ENCODE results near the gene ACACA. TPM values are rescaled to one million over a fixed set of nuclear protein-coding genes. Genes with fewer than 3 reads are reported as not detected.

ACACA gene
- total RNA-seq, 1 experiment from 2014 or later, result 31.6 TPM

GRCh38 chr17:37300683-37301082, 106.0 kb downstream of the ACACA start:
- Histone ChIP-seq H3K4me3 (ENCODE audit: insufficient read depth, low read depth, low read length) (no peak overlapping the region), H3K27me3 (ENCODE audit: control insufficient read depth, insufficient read depth, low read length) (no peaks in the 10 kb centered on the region), H3K36me3 (replicated peaks; ENCODE audit: control insufficient read depth, insufficient read depth, low read length) (no peaks in the 10 kb centered on the region; the same call in 1 of the 2 replicates)
- no peak for DNase-seq

- no peaks in the 10 kb centered on the region for H3K27me3 ChIP-seq (ENCODE audit: control insufficient read depth, insufficient read depth, low read length)
- no peak overlapping the region for H3K4me3 ChIP-seq (ENCODE audit: insufficient read depth, low read depth, low read length)
- peak; percentile 25 for DNase-seq
- no peaks in the 10 kb centered on the region; the same call in 1 of the 2 replicates for H3K36me3 ChIP-seq (replicated peaks; ENCODE audit: control insufficient read depth, insufficient read depth, low read length)
Observed at GRCh38 chr17:37299257-37299980, 107.2 kb downstream of the ACACA start.

GRCh38 chr17:37295888-37296287, 110.7 kb downstream of the ACACA start:
- Histone ChIP-seq H3K4me3 (ENCODE audit: insufficient read depth, low read depth, low read length) (no peak overlapping the region), H3K27me3 (ENCODE audit: control insufficient read depth, insufficient read depth, low read length) (no peaks in the 10 kb centered on the region), H3K36me3 (replicated peaks; ENCODE audit: control insufficient read depth, insufficient read depth, low read length) (no peaks in the 10 kb centered on the region)
- DNase-seq, result no peak

- no peaks in the 10 kb centered on the region for H3K27me3 ChIP-seq (ENCODE audit: control insufficient read depth, insufficient read depth, low read length)
- no peaks in the 10 kb centered on the region for H3K36me3 ChIP-seq (replicated peaks; ENCODE audit: control insufficient read depth, insufficient read depth, low read length)
- H3K4me3 ChIP-seq (ENCODE audit: insufficient read depth, low read depth, low read length), result no peak overlapping the region
- DNase-seq, result no peak
Observed at GRCh38 chr17:37294888-37295287, 111.7 kb downstream of the ACACA start.

GRCh38 chr17:37293770-37294169, 112.9 kb downstream of the ACACA start:
- H3K27me3 ChIP-seq (ENCODE audit: control insufficient read depth, insufficient read depth, low read length), result no peaks in the 10 kb centered on the region
- no peaks in the 10 kb centered on the region for H3K36me3 ChIP-seq (replicated peaks; ENCODE audit: control insufficient read depth, insufficient read depth, low read length)
- no peak for DNase-seq
- H3K4me3 ChIP-seq (ENCODE audit: insufficient read depth, low read depth, low read length), result no peak overlapping the region

GRCh38 chr17:37292429-37293139, 114.1 kb downstream of the ACACA start:
- no peak for DNase-seq
- H3K27me3 ChIP-seq (ENCODE audit: control insufficient read depth, insufficient read depth, low read length), result no peaks in the 10 kb centered on the region

GRCh38 chr17:37291351-37291750, 115.3 kb downstream of the ACACA start:
- Histone ChIP-seq H3K4me3 (ENCODE audit: insufficient read depth, low read depth, low read length) (no peak overlapping the region), H3K36me3 (replicated peaks; ENCODE audit: control insufficient read depth, insufficient read depth, low read length) (no peaks in the 10 kb centered on the region), H3K27me3 (ENCODE audit: control insufficient read depth, insufficient read depth, low read length) (no peaks in the 10 kb centered on the region)
- DNase-seq, result no peak

More at GRCh38 chr17:37292429-37293139, 114.1 kb downstream of the ACACA start:
- Histone ChIP-seq H3K4me3 (ENCODE audit: insufficient read depth, low read depth, low read length) (no peak overlapping the region), H3K36me3 (replicated peaks; ENCODE audit: control insufficient read depth, insufficient read depth, low read length) (no peaks in the 10 kb centered on the region)

- Histone ChIP-seq H3K27me3 (ENCODE audit: control insufficient read depth, insufficient read depth, low read length) (no peaks in the 10 kb centered on the region), H3K4me3 (ENCODE audit: insufficient read depth, low read depth, low read length) (no peak overlapping the region), H3K36me3 (replicated peaks; ENCODE audit: control insufficient read depth, insufficient read depth, low read length) (peaks cover 1% of the 10 kb centered on the region; the same call in 1 of the 2 replicates)
- no peak for DNase-seq
Observed at GRCh38 chr17:37286430-37286829, 120.2 kb downstream of the ACACA start.

- Histone ChIP-seq H3K4me3 (ENCODE audit: insufficient read depth, low read depth, low read length) (no peak overlapping the region), H3K27me3 (ENCODE audit: control insufficient read depth, insufficient read depth, low read length) (no peaks in the 10 kb centered on the region), H3K36me3 (replicated peaks; ENCODE audit: control insufficient read depth, insufficient read depth, low read length) (peaks cover 1% of the 10 kb centered on the region)
- no peak for DNase-seq
Observed at GRCh38 chr17:37284191-37284590, 122.4 kb downstream of the ACACA start.

- H3K36me3 ChIP-seq (replicated peaks; ENCODE audit: control insufficient read depth, insufficient read depth, low read length), result peaks cover 1% of the 10 kb centered on the region
- H3K27me3 ChIP-seq (ENCODE audit: control insufficient read depth, insufficient read depth, low read length), result no peaks in the 10 kb centered on the region
- DNase-seq, result no peak
- H3K4me3 ChIP-seq (ENCODE audit: insufficient read depth, low read depth, low read length), result no peak overlapping the region
Observed at GRCh38 chr17:37283414-37283961, 123.1 kb downstream of the ACACA start.

GRCh38 chr17:37280841-37281240, 125.8 kb downstream of the ACACA start:
- no peak overlapping the region for H3K4me3 ChIP-seq (ENCODE audit: insufficient read depth, low read depth, low read length)
- no peak for DNase-seq
- H3K36me3 ChIP-seq (replicated peaks; ENCODE audit: control insufficient read depth, insufficient read depth, low read length), result peaks cover 4% of the 10 kb centered on the region
- no peaks in the 10 kb centered on the region for H3K27me3 ChIP-seq (ENCODE audit: control insufficient read depth, insufficient read depth, low read length)

GRCh38 chr17:37278247-37278894, 128.3 kb downstream of the ACACA start:
- Histone ChIP-seq H3K27me3 (ENCODE audit: control insufficient read depth, insufficient read depth, low read length) (no peaks in the 10 kb centered on the region), H3K4me3 (ENCODE audit: insufficient read depth, low read depth, low read length) (no peak overlapping the region), H3K36me3 (replicated peaks; ENCODE audit: control insufficient read depth, insufficient read depth, low read length) (peaks cover 5% of the 10 kb centered on the region)
- DNase-seq, result no peak

GRCh38 chr17:37276475-37276874, 130.2 kb downstream of the ACACA start:
- H3K27me3 ChIP-seq (ENCODE audit: control insufficient read depth, insufficient read depth, low read length), result no peaks in the 10 kb centered on the region
- no peak for DNase-seq
- peaks cover 3% of the 10 kb centered on the region for H3K36me3 ChIP-seq (replicated peaks; ENCODE audit: control insufficient read depth, insufficient read depth, low read length)
- H3K4me3 ChIP-seq (ENCODE audit: insufficient read depth, low read depth, low read length), result no peak overlapping the region

GRCh38 chr17:37274461-37274860, 132.2 kb downstream of the ACACA start:
- no peak for DNase-seq
- Histone ChIP-seq H3K27me3 (ENCODE audit: control insufficient read depth, insufficient read depth, low read length) (no peaks in the 10 kb centered on the region), H3K36me3 (replicated peaks; ENCODE audit: control insufficient read depth, insufficient read depth, low read length) (peaks cover 6% of the 10 kb centered on the region), H3K4me3 (ENCODE audit: insufficient read depth, low read depth, low read length) (no peak overlapping the region)

Measured in H7 (cell line).